Measurements from ENCODE around the gene FMNL2.

The FMNL2 gene

GRCh38 chr2:152456262-152456661 lies 121.3 kb downstream of the FMNL2 start:
- H3K9ac ChIP-seq (ENCODE audit: low read depth, low read length, poor library complexity), result no peak overlapping the region
- no peak overlapping the region for H2AFZ ChIP-seq (ENCODE audit: low read length)
- DNase-seq (ENCODE audit: low spot score), result no peak
- H3K23ac ChIP-seq (ENCODE audit: low read depth, low read length, poor library complexity), result no peak overlapping the region
- H3K4ac ChIP-seq (ENCODE audit: low read length), result no peak overlapping the region
- no peak overlapping the region for H3K4me2 ChIP-seq (ENCODE audit: insufficient read depth, low read length, poor library complexity, severe bottlenecking)
- no peak overlapping the region for H4K8ac ChIP-seq (ENCODE audit: low read depth, low read length)
- WGBS, 2 donors (ENCODE audit: extremely low coverage in 2 of 2, insufficient read length in 2 of 2, insufficient replicate concordance in 1 of 2), result no CpG with 5 or more reads among the region's 3 CpGs
- no peaks in the 10 kb centered on the region for H3K79me1 ChIP-seq (ENCODE audit: low read depth, low read length)
- H4K91ac ChIP-seq (ENCODE audit: low read depth, low read length, poor library complexity), result no peak overlapping the region
- H2BK5ac ChIP-seq (ENCODE audit: low read length), result no peak overlapping the region
- no peak overlapping the region for H2AK5ac ChIP-seq (ENCODE audit: low read depth, low read length)
- no peak overlapping the region for H3K27ac ChIP-seq (replicated peaks; ENCODE audit: low read length)
- peaks cover 15 to 28% of the 10 kb centered on the region in 2 donors for H3K4me1 ChIP-seq (ENCODE audit: control insufficient read depth in 2 of 2, insufficient read depth in 1 of 2, low read depth in 1 of 2, low read length in 2 of 2)
- peaks cover 0 to 3% of the 10 kb centered on the region in 2 donors for H3K36me3 ChIP-seq (replicated peaks in 1 of 2; ENCODE audit: control insufficient read depth in 2 of 2, insufficient read depth in 2 of 2, low read length in 2 of 2)
- no peaks in the 10 kb centered on the region for H3K27me3 ChIP-seq (ENCODE audit: control insufficient read depth in 3 of 3, insufficient read depth in 3 of 3, low read depth in 1 of 3, low read length in 3 of 3)
- no peak overlapping the region for H3K4me3 ChIP-seq (ENCODE audit: low read length in 2 of 2)
- H2BK12ac ChIP-seq (ENCODE audit: low read length), result no peak overlapping the region
- no peak overlapping the region for H3K14ac ChIP-seq (ENCODE audit: low read length)
- H2BK15ac ChIP-seq (ENCODE audit: low read length), result no peak overlapping the region
- no peak overlapping the region for H3K18ac ChIP-seq (ENCODE audit: low read length)
- H2BK120ac ChIP-seq (ENCODE audit: low read depth, low read length), result no peak overlapping the region
- H3K9me3 ChIP-seq (replicated peaks in 1 of 2; ENCODE audit: control insufficient read depth in 2 of 2, insufficient read depth in 1 of 2, low read depth in 1 of 2, low read length in 2 of 2), result peaks cover 0 to 11% of the 10 kb centered on the region in 2 donors

- peaks cover 0 to 3% of the 10 kb centered on the region in 2 donors for H3K36me3 ChIP-seq (replicated peaks in 1 of 2; ENCODE audit: control insufficient read depth in 2 of 2, insufficient read depth in 2 of 2, low read length in 2 of 2)
- no CpG with 5 or more reads among the region's 5 CpGs for WGBS, 2 donors (ENCODE audit: extremely low coverage in 2 of 2, insufficient read length in 2 of 2, insufficient replicate concordance in 1 of 2)
Measured at GRCh38 chr2:152458441-152458940, 123.5 kb downstream of the FMNL2 start.

GRCh38 chr2:152459091-152459490 lies 124.1 kb downstream of the FMNL2 start:
- Histone ChIP-seq H3K23ac (ENCODE audit: low read depth, low read length, poor library complexity) (no peak overlapping the region), H3K4ac (ENCODE audit: low read length) (no peak overlapping the region), H4K91ac (ENCODE audit: low read depth, low read length, poor library complexity) (no peak overlapping the region), H2BK120ac (ENCODE audit: low read depth, low read length) (no peak overlapping the region), H2BK5ac (ENCODE audit: low read length) (no peak overlapping the region), H2AFZ (ENCODE audit: low read length) (no peak overlapping the region), H2AK5ac (ENCODE audit: low read depth, low read length) (no peak overlapping the region), H3K9ac (ENCODE audit: low read depth, low read length, poor library complexity) (no peak overlapping the region), H3K79me1 (ENCODE audit: low read depth, low read length) (no peaks in the 10 kb centered on the region), H3K36me3 (replicated peaks in 1 of 2; ENCODE audit: control insufficient read depth in 2 of 2, insufficient read depth in 2 of 2, low read length in 2 of 2) (peaks cover 0 to 3% of the 10 kb centered on the region in 2 donors), H3K18ac (ENCODE audit: low read length) (no peak overlapping the region), H4K8ac (ENCODE audit: low read depth, low read length) (no peak overlapping the region), H3K4me1 (ENCODE audit: control insufficient read depth in 2 of 2, insufficient read depth in 1 of 2, low read depth in 1 of 2, low read length in 2 of 2) (peaks cover 7 to 13% of the 10 kb centered on the region in 2 donors), H3K4me3 (ENCODE audit: low read length in 2 of 2) (no peak overlapping the region), H2BK12ac (ENCODE audit: low read length) (no peak overlapping the region), H3K27ac (replicated peaks; ENCODE audit: low read length) (no peak overlapping the region), H3K27me3 (ENCODE audit: control insufficient read depth in 3 of 3, insufficient read depth in 3 of 3, low read depth in 1 of 3, low read length in 3 of 3) (no peaks in the 10 kb centered on the region), H3K9me3 (replicated peaks in 1 of 2; ENCODE audit: control insufficient read depth in 2 of 2, insufficient read depth in 1 of 2, low read depth in 1 of 2, low read length in 2 of 2) (peaks cover 0 to 11% of the 10 kb centered on the region in 2 donors), H2BK15ac (ENCODE audit: low read length) (no peak overlapping the region), H3K14ac (ENCODE audit: low read length) (no peak overlapping the region), H3K4me2 (ENCODE audit: insufficient read depth, low read length, poor library complexity, severe bottlenecking) (no peak overlapping the region)
- no peak for DNase-seq (ENCODE audit: low spot score)
- no CpG with 5 or more reads among the region's 2 CpGs for WGBS, 2 donors (ENCODE audit: extremely low coverage in 2 of 2, insufficient read length in 2 of 2, insufficient replicate concordance in 1 of 2)

More at GRCh38 chr2:152458441-152458940, 123.5 kb downstream of the FMNL2 start:
- no peak overlapping the region for H2AFZ ChIP-seq (ENCODE audit: low read length)
- no peak overlapping the region for H3K23ac ChIP-seq (ENCODE audit: low read depth, low read length, poor library complexity)
- H4K91ac ChIP-seq (ENCODE audit: low read depth, low read length, poor library complexity), result no peak overlapping the region
- H3K27me3 ChIP-seq (ENCODE audit: control insufficient read depth in 3 of 3, insufficient read depth in 3 of 3, low read depth in 1 of 3, low read length in 3 of 3), result no peaks in the 10 kb centered on the region
- peaks cover 0 to 11% of the 10 kb centered on the region in 2 donors for H3K9me3 ChIP-seq (replicated peaks in 1 of 2; ENCODE audit: control insufficient read depth in 2 of 2, insufficient read depth in 1 of 2, low read depth in 1 of 2, low read length in 2 of 2)
- H3K9ac ChIP-seq (ENCODE audit: low read depth, low read length, poor library complexity), result no peak overlapping the region
- H2BK120ac ChIP-seq (ENCODE audit: low read depth, low read length), result no peak overlapping the region
- DNase-seq (ENCODE audit: low spot score), result no peak
- H3K4ac ChIP-seq (ENCODE audit: low read length), result no peak overlapping the region
- no peaks in the 10 kb centered on the region for H3K79me1 ChIP-seq (ENCODE audit: low read depth, low read length)
- no peak overlapping the region for H2BK5ac ChIP-seq (ENCODE audit: low read length)
- H4K8ac ChIP-seq (ENCODE audit: low read depth, low read length), result no peak overlapping the region
- no peak overlapping the region for H2BK15ac ChIP-seq (ENCODE audit: low read length)
- H3K4me2 ChIP-seq (ENCODE audit: insufficient read depth, low read length, poor library complexity, severe bottlenecking), result no peak overlapping the region
- H3K4me3 ChIP-seq (ENCODE audit: low read length in 2 of 2), result no peak overlapping the region
- peaks cover 9 to 15% of the 10 kb centered on the region in 2 donors for H3K4me1 ChIP-seq (ENCODE audit: control insufficient read depth in 2 of 2, insufficient read depth in 1 of 2, low read depth in 1 of 2, low read length in 2 of 2)
- no peak overlapping the region for H3K27ac ChIP-seq (replicated peaks; ENCODE audit: low read length)
- no peak overlapping the region for H2AK5ac ChIP-seq (ENCODE audit: low read depth, low read length)
- H2BK12ac ChIP-seq (ENCODE audit: low read length), result no peak overlapping the region
- no peak overlapping the region for H3K14ac ChIP-seq (ENCODE audit: low read length)
- no peak overlapping the region for H3K18ac ChIP-seq (ENCODE audit: low read length)

GRCh38 chr2:152460567-152460966 lies 125.6 kb downstream of the FMNL2 start:
- Histone ChIP-seq H3K23ac (ENCODE audit: low read depth, low read length, poor library complexity) (no peak overlapping the region), H3K4me3 (ENCODE audit: low read length in 2 of 2) (no peak overlapping the region), H3K79me1 (ENCODE audit: low read depth, low read length) (peaks cover 2% of the 10 kb centered on the region), H3K9me3 (replicated peaks in 1 of 2; ENCODE audit: control insufficient read depth in 2 of 2, insufficient read depth in 1 of 2, low read depth in 1 of 2, low read length in 2 of 2) (peaks cover 0 to 11% of the 10 kb centered on the region in 2 donors), H4K8ac (ENCODE audit: low read depth, low read length) (no peak overlapping the region), H3K36me3 (replicated peaks in 1 of 2; ENCODE audit: control insufficient read depth in 2 of 2, insufficient read depth in 2 of 2, low read length in 2 of 2) (peaks cover 0 to 3% of the 10 kb centered on the region in 2 donors), H2BK15ac (ENCODE audit: low read length) (no peak overlapping the region), H3K27me3 (ENCODE audit: control insufficient read depth in 3 of 3, insufficient read depth in 3 of 3, low read depth in 1 of 3, low read length in 3 of 3) (no peaks in the 10 kb centered on the region), H2BK12ac (ENCODE audit: low read length) (no peak overlapping the region), H2AFZ (ENCODE audit: low read length) (no peak overlapping the region), H3K14ac (ENCODE audit: low read length) (no peak overlapping the region), H3K4ac (ENCODE audit: low read length) (no peak overlapping the region), H3K4me1 (ENCODE audit: control insufficient read depth in 2 of 2, insufficient read depth in 1 of 2, low read depth in 1 of 2, low read length in 2 of 2) (peaks cover 7 to 8% of the 10 kb centered on the region in 2 donors), H3K27ac (replicated peaks; ENCODE audit: low read length) (no peak overlapping the region), H3K9ac (ENCODE audit: low read depth, low read length, poor library complexity) (no peak overlapping the region), H2AK5ac (ENCODE audit: low read depth, low read length) (no peak overlapping the region), H3K18ac (ENCODE audit: low read length) (no peak overlapping the region), H4K91ac (ENCODE audit: low read depth, low read length, poor library complexity) (no peak overlapping the region), H2BK120ac (ENCODE audit: low read depth, low read length) (no peak overlapping the region), H3K4me2 (ENCODE audit: insufficient read depth, low read length, poor library complexity, severe bottlenecking) (no peak overlapping the region), H2BK5ac (ENCODE audit: low read length) (no peak overlapping the region)
- no peak for DNase-seq (ENCODE audit: low spot score)
- no CpG with 5 or more reads among the region's 6 CpGs for WGBS, 2 donors (ENCODE audit: extremely low coverage in 2 of 2, insufficient read length in 2 of 2, insufficient replicate concordance in 1 of 2)
